ENCODE results near the gene MGAT4A. TPM values are rescaled to one million over a fixed set of nuclear protein-coding genes. Genes with fewer than 3 reads are reported as not detected.

The MGAT4A gene
- total and polyA plus RNA-seq, 9 of the 15 experiments (the other 6 are each of a cell fraction or from before 2014, with no cell fraction given), result 0.03 to 0.53 (median 0.18) TPM; not detected in 2

GRCh38 chr2:98704499-98705332 lies 26.2 kb downstream of the MGAT4A start:
- ATAC-seq (no peak), DNase-seq (ENCODE audit: extremely low read depth in 1 of 4, low spot score in 3 of 4) (no peak), FAIRE-seq (no peak)
- Histone ChIP-seq H3K4me2 (ENCODE audit: insufficient read depth, low read length) (no peak overlapping the region), H3K4me3 (no peak overlapping the region), H3K27ac (ENCODE audit: extremely low read depth, low read depth, low read length) (no peak overlapping the region), H3K27me3 (ENCODE audit: control insufficient read depth in 2 of 2, insufficient read depth in 2 of 2, low read length in 2 of 2) (peaks cover 21 to 39% of the 10 kb centered on the region in 2 experiments; a peak in 4 of 5 replicates), H3K9me3 (replicated peaks; ENCODE audit: control insufficient read depth, insufficient read depth, low read depth, low read length) (no peaks in the 10 kb centered on the region), H3K4me1 (replicated peaks in 1 of 2; ENCODE audit: control insufficient read depth in 2 of 2, insufficient read depth in 2 of 2, low read length in 2 of 2) (no peaks in the 10 kb centered on the region), H3K36me3 (ENCODE audit: control insufficient read depth, insufficient read depth, low read length) (no peaks in the 10 kb centered on the region), H3K79me2 (ENCODE audit: control insufficient read depth, insufficient read depth, low read length) (no peaks in the 10 kb centered on the region), H2AFZ (ENCODE audit: low read depth, low read length) (no peak overlapping the region), H3K9ac (ENCODE audit: insufficient read depth in 1 of 2, low read depth in 2 of 2, low read length in 2 of 2) (no peak overlapping the region), H4K20me1 (replicated peaks; ENCODE audit: control insufficient read depth, insufficient read depth, low read length) (no peaks in the 10 kb centered on the region), H3K9me1 (ENCODE audit: control insufficient read depth, insufficient read depth, low read length) (no peaks in the 10 kb centered on the region)
- intact Hi-C loops (cut with micrococcal nuclease) (no loop called here), in situ Hi-C loops (cut with MboI) (no loop called here)
- ChIA-PET POLR2A (interaction anchor here (1.5 kb wide), 1 partner anchor 10 kb away, joined by 5 read pairs; no protein-coding TSS in a partner anchor), CTCF (ENCODE audit: low intra/inter-chr PET ratio) (no interaction called here)
- no TSS peak for BruUV-seq (replicated peaks)
- 2% methylated on average over 9 of the region's 9 CpGs for WGBS (ENCODE audit: insufficient coverage, low coverage, missing lambda C conversion rate)
- TF ChIP-seq UBTF (IDR thresholded peaks at IDR 0.05; ENCODE audit: borderline replicate concordance in 1 of 2, low read depth in 2 of 2, low read length in 2 of 2), result no peak
- TF ChIP-seq GABPA (tag; conservative IDR thresholded peaks at IDR 0.05; ENCODE audit: low read depth), result no peak
- no peak for TF ChIP-seq ESRRA (IDR thresholded peaks at IDR 0.05; ENCODE audit: borderline replicate concordance, low read depth)
- TF ChIP-seq PHF8 (IDR thresholded peaks at IDR 0.05; ENCODE audit: borderline replicate concordance, low read length), result no peak
- no peak for TF ChIP-seq NCOA4 (IDR thresholded peaks at IDR 0.05; ENCODE audit: partially characterized antibody)
- TF ChIP-seq HCFC1 (IDR thresholded peaks at IDR 0.05; ENCODE audit: low read depth, low read length), result no peak
- no peak for TF ChIP-seq MCM2 (IDR thresholded peaks at IDR 0.05; ENCODE audit: low read depth)
- no peak for TF ChIP-seq CHD1 (IDR thresholded peaks at IDR 0.05; ENCODE audit: low read length)
- TF ChIP-seq GATAD2A (IDR thresholded peaks at IDR 0.05), result no peak
- no peak for TF ChIP-seq PRMT5 (CRISPR knock-in tag; IDR thresholded peaks at IDR 0.05)
- TF ChIP-seq, protein P1, sequence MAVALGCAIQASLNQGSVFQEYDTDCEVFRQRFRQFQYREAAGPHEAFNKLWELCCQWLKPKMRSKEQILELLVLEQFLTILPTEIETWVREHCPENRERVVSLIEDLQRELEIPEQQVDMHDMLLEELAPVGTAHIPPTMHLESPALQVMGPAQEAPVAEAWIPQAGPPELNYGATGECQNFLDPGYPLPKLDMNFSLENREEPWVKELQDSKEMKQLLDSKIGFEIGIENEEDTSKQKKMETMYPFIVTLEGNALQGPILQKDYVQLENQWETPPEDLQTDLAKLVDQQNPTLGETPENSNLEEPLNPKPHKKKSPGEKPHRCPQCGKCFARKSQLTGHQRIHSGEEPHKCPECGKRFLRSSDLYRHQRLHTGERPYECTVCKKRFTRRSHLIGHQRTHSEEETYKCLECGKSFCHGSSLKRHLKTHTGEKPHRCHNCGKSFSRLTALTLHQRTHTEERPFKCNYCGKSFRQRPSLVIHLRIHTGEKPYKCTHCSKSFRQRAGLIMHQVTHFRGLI (CRISPR knock-in tag; IDR thresholded peaks at IDR 0.05), result no peak
- TF ChIP-seq SMAD3 (CRISPR knock-in tag; conservative IDR thresholded peaks at IDR 0.05), result no peak
- no peak for TF ChIP-seq RUNX1 (IDR thresholded peaks at IDR 0.05; ENCODE audit: low read depth)
- TF ChIP-seq, protein P2, sequence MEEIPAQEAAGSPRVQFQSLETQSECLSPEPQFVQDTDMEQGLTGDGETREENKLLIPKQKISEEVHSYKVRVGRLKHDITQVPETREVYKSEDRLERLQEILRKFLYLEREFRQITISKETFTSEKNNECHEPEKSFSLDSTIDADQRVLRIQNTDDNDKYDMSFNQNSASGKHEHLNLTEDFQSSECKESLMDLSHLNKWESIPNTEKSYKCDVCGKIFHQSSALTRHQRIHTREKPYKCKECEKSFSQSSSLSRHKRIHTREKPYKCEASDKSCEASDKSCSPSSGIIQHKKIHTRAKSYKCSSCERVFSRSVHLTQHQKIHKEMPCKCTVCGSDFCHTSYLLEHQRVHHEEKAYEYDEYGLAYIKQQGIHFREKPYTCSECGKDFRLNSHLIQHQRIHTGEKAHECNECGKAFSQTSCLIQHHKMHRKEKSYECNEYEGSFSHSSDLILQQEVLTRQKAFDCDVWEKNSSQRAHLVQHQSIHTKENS (CRISPR knock-in tag; IDR thresholded peaks at IDR 0.05), result no peak
- no peak for TF ChIP-seq DDX20 (tag; IDR thresholded peaks at IDR 0.05; ENCODE audit: low read depth)
- no peak for TF ChIP-seq MEIS2 (IDR thresholded peaks at IDR 0.05; ENCODE audit: partially characterized antibody)
- TF ChIP-seq FOXM1 (IDR thresholded peaks at IDR 0.05; ENCODE audit: low read depth), result no peak
- TF ChIP-seq FOXM1 (CRISPR knock-in tag; IDR thresholded peaks at IDR 0.05; ENCODE audit: low read depth), result no peak
- TF ChIP-seq MEF2D (tag; conservative IDR thresholded peaks at IDR 0.05; ENCODE audit: low read depth), result no peak

Data from K562 (cell line).